ENCODE measurements around the gene CABP4.

Gene CABP4

DNA sequence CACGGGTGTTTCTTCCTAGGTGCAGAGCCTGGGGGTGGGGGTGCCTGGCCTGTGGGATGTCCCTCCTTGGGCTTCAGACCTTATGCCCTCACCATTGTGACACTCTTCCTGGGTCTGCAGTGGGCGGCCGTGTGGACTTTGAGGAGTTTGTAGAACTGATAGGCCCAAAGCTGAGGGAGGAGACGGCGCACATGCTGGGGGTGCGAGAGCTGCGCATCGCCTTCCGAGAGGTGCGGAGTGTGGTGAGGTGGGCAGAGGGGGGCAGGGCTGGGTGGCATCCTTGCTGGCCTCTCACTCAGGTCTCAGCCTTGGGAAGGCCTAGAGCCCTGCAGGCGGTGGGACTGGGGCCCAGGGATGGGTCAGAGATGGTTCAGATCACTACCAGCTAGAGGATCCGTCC, 2.3 kb downstream of the CABP4 start:
- no peak overlapping the region for H3K4me3 ChIP-seq (ENCODE audit: insufficient read depth in 1 of 2, low read depth in 1 of 2, low read length in 2 of 2)
- peaks cover 3% of the 10 kb centered on the region for H3K4me1 ChIP-seq (ENCODE audit: control insufficient read depth, insufficient read depth, low read depth, low read length)
- H3K4ac ChIP-seq (ENCODE audit: low read depth in 1 of 2, low read length in 2 of 2), result no peak overlapping the region
- no peak overlapping the region for H3K4me2 ChIP-seq (ENCODE audit: low read length, poor library complexity, severe bottlenecking)
- H2BK5ac ChIP-seq (ENCODE audit: low read depth, low read length, poor library complexity, severe bottlenecking), result no peak overlapping the region
- H3K79me1 ChIP-seq (replicated peaks; ENCODE audit: low read length, poor library complexity, severe bottlenecking), result no peaks in the 10 kb centered on the region
- H2BK120ac ChIP-seq (ENCODE audit: low read depth, low read length), result no peak overlapping the region
- H4K8ac ChIP-seq (ENCODE audit: low read length), result no peak overlapping the region
- H3K23ac ChIP-seq (ENCODE audit: low read length in 2 of 2), result no peak overlapping the region
- peaks cover 0 to 3% of the 10 kb centered on the region in 2 experiments for H3K36me3 ChIP-seq (ENCODE audit: control insufficient read depth in 1 of 2, insufficient read depth in 2 of 2, low read depth in 1 of 2, low read length in 2 of 2)
- WGBS, result 95% methylated on average over 12 of the region's 12 CpGs
- H2AK5ac ChIP-seq (ENCODE audit: low read length, severe bottlenecking), result no peak overlapping the region
- H3K18ac ChIP-seq (ENCODE audit: low read depth in 1 of 2, low read length in 2 of 2), result no peak overlapping the region
- H2AFZ ChIP-seq (ENCODE audit: low read depth, low read length), result no peak overlapping the region
- H3K9ac ChIP-seq (ENCODE audit: low read length), result no peak overlapping the region
- no peak overlapping the region for H2BK15ac ChIP-seq (ENCODE audit: low read depth, poor library complexity, severe bottlenecking)
- H3K27me3 ChIP-seq (ENCODE audit: control insufficient read depth in 1 of 2, insufficient read depth in 1 of 2, low read length in 2 of 2), result peaks cover 0 to 25% of the 10 kb centered on the region in 2 experiments
- H3K14ac ChIP-seq (ENCODE audit: low read length in 2 of 2), result no peak overlapping the region
- H2BK12ac ChIP-seq (ENCODE audit: low read length in 2 of 2), result no peak overlapping the region
- no peak overlapping the region for H3K27ac ChIP-seq (ENCODE audit: low read length, poor library complexity, severe bottlenecking)
- DNase-seq, result no peak
- H4K91ac ChIP-seq (ENCODE audit: low read length), result peak overlapping the region; percentile 20
- H3K9me3 ChIP-seq (ENCODE audit: control insufficient read depth, low read length), result no peaks in the 10 kb centered on the region

DNA sequence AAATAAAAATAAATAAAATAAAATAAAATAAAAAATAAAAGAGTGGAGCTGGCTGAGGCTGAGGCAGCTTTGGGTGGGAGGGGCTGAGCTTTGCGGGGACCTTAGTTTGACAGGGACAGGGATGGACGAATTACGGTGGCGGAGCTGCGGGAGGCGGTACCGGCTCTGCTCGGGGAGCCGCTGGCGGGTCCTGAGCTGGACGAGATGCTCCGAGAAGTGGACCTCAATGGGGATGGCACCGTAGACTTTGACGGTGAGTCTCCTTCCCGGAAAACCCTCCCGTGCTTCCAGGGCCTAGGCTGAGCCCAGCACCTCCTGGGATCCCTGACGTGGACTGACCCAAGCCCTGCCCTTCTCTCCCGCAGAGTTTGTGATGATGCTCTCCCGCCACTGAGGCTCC, 3.1 kb downstream of the CABP4 start:
- H2BK12ac ChIP-seq (ENCODE audit: low read length in 2 of 2), result no peak overlapping the region
- peaks cover 0 to 3% of the 10 kb centered on the region in 2 experiments for H3K36me3 ChIP-seq (ENCODE audit: control insufficient read depth in 1 of 2, insufficient read depth in 2 of 2, low read depth in 1 of 2, low read length in 2 of 2)
- H3K9me3 ChIP-seq (ENCODE audit: control insufficient read depth, low read length), result no peaks in the 10 kb centered on the region
- H3K4ac ChIP-seq (ENCODE audit: low read depth in 1 of 2, low read length in 2 of 2), result no peak overlapping the region
- no peak overlapping the region for H2BK5ac ChIP-seq (ENCODE audit: low read depth, low read length, poor library complexity, severe bottlenecking)
- no peaks in the 10 kb centered on the region for H3K79me1 ChIP-seq (replicated peaks; ENCODE audit: low read length, poor library complexity, severe bottlenecking)
- H3K23ac ChIP-seq (ENCODE audit: low read length in 2 of 2), result no peak overlapping the region
- H4K8ac ChIP-seq (ENCODE audit: low read length), result no peak overlapping the region
- no peak overlapping the region for H4K91ac ChIP-seq (ENCODE audit: low read length)
- peaks cover 0 to 25% of the 10 kb centered on the region in 2 experiments for H3K27me3 ChIP-seq (ENCODE audit: control insufficient read depth in 1 of 2, insufficient read depth in 1 of 2, low read length in 2 of 2)
- H2BK120ac ChIP-seq (ENCODE audit: low read depth, low read length), result no peak overlapping the region
- no peak overlapping the region for H3K14ac ChIP-seq (ENCODE audit: low read length in 2 of 2)
- no peak overlapping the region for H3K27ac ChIP-seq (ENCODE audit: low read length, poor library complexity, severe bottlenecking)
- DNase-seq, result no peak
- no peak overlapping the region for H2AK5ac ChIP-seq (ENCODE audit: low read length, severe bottlenecking)
- peaks cover 3% of the 10 kb centered on the region for H3K4me1 ChIP-seq (ENCODE audit: control insufficient read depth, insufficient read depth, low read depth, low read length)
- no peak overlapping the region for H2BK15ac ChIP-seq (ENCODE audit: low read depth, poor library complexity, severe bottlenecking)
- WGBS, result 90% methylated on average over 19 of the region's 19 CpGs
- H3K9ac ChIP-seq (ENCODE audit: low read length), result no peak overlapping the region
- H3K18ac ChIP-seq (ENCODE audit: low read depth in 1 of 2, low read length in 2 of 2), result no peak overlapping the region
- H3K4me2 ChIP-seq (ENCODE audit: low read length, poor library complexity, severe bottlenecking), result no peak overlapping the region
- H3K4me3 ChIP-seq (ENCODE audit: insufficient read depth in 1 of 2, low read depth in 1 of 2, low read length in 2 of 2), result no peak overlapping the region
- H2AFZ ChIP-seq (ENCODE audit: low read depth, low read length), result no peak overlapping the region

DNA sequence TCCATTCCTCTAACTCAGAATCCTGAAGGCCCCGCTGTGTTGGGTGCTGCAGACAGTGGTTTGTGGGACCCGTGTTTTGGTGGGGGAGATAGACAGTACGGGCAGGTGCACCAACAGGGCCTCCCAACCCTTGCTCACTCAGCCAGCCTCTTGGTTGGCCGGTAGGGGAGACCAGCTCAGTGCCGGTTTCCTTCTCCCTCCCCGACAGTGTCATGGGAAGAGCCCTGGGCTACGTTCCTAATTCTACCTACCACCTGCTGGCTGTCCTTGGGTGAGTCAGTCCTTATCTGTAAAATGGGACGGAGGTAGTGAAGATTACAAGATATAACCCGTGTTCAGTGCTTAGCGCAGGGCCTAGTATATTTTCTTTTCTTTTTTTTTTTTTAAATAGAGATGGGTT, 8.0 kb downstream of the CABP4 start:
- H3K9ac ChIP-seq (ENCODE audit: low read length), result no peak overlapping the region
- 95% methylated on average over 6 of the region's 10 CpGs for WGBS
- H3K14ac ChIP-seq (ENCODE audit: low read length in 2 of 2), result no peak overlapping the region

DNA sequence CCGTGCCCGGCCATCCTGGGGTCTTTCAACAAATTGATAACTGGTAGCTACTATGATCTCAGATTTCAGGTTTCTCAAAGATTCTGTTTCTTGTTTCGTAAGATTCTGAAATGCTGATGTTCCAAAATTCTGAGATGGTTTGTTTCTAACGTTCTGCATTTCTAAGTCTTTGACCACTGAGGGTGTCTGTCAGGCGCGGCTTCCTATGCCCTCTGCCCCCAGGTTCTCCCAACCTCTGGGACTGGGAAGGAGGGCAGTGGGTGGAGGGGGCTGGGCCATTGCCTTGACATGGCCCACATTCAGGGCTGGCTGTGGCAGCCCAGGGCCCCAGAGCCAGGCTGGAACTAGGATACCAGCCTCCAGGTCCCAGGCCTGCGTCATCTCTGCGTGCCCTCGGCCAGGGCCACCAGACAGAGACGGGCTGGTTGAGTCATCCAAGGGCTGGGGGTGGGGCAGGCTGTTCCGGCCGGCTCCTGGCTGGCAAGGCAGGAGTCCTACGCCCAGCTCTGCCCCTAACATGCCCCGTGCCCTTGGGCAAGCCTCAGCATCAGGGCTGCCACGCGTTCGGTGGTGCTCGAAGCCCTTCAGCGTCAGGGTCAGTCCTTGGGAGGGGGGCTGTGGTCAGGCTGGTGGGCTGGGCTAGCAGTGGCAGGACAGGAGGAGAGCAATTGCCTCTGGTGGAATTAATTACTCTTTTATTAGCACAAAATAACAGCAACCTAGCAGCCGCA, 8.7 kb downstream of the CABP4 start:
- Histone ChIP-seq H3K36me3 (ENCODE audit: control insufficient read depth in 1 of 2, insufficient read depth in 2 of 2, low read depth in 1 of 2, low read length in 2 of 2) (peaks cover 13 to 17% of the 10 kb centered on the region in 2 experiments), H3K79me1 (replicated peaks; ENCODE audit: low read length, poor library complexity, severe bottlenecking) (peaks cover 16% of the 10 kb centered on the region), H3K9ac (ENCODE audit: low read length) (peak overlapping the region; percentile 26), H3K4ac (ENCODE audit: low read depth in 1 of 2, low read length in 2 of 2) (peak overlapping the region; percentile 3 to 14), H3K4me3 (ENCODE audit: insufficient read depth in 1 of 2, low read depth in 1 of 2, low read length in 2 of 2) (peak overlapping the region in 1 of 2 experiments; percentile 33), H2BK5ac (ENCODE audit: low read depth, low read length, poor library complexity, severe bottlenecking) (no peak overlapping the region), H3K9me3 (ENCODE audit: control insufficient read depth, low read length) (no peaks in the 10 kb centered on the region), H2BK15ac (ENCODE audit: low read depth, poor library complexity, severe bottlenecking) (peak overlapping the region; percentile 55), H2BK12ac (ENCODE audit: low read length in 2 of 2) (peak overlapping the region in 1 of 2 experiments; percentile 61), H3K27ac (ENCODE audit: low read length, poor library complexity, severe bottlenecking) (peak overlapping the region; percentile 26), H3K4me1 (ENCODE audit: control insufficient read depth, insufficient read depth, low read depth, low read length) (peaks cover 32% of the 10 kb centered on the region), H4K8ac (ENCODE audit: low read length) (peak overlapping the region; percentile 99), H2BK120ac (ENCODE audit: low read depth, low read length) (no peak overlapping the region), H2AFZ (ENCODE audit: low read depth, low read length) (no peak overlapping the region), H2AK5ac (ENCODE audit: low read length, severe bottlenecking) (peak overlapping the region; percentile 28), H3K27me3 (ENCODE audit: control insufficient read depth in 1 of 2, insufficient read depth in 1 of 2, low read length in 2 of 2) (no peaks in the 10 kb centered on the region), H3K18ac (ENCODE audit: low read depth in 1 of 2, low read length in 2 of 2) (peak overlapping the region; percentile 40 to 54), H3K4me2 (ENCODE audit: low read length, poor library complexity, severe bottlenecking) (no peak overlapping the region), H3K23ac (ENCODE audit: low read length in 2 of 2) (no peak overlapping the region), H3K14ac (ENCODE audit: low read length in 2 of 2) (peak overlapping the region in 1 of 2 experiments; percentile 37), H4K91ac (ENCODE audit: low read length) (peak overlapping the region; percentile 90)
- WGBS, result 90% methylated on average over 20 of the region's 20 CpGs
- DNase-seq, result peak; percentile 43

More for the DNA sequence above, 8.0 kb downstream of the CABP4 start:
- no peak overlapping the region for H3K23ac ChIP-seq (ENCODE audit: low read length in 2 of 2)
- H3K36me3 ChIP-seq (ENCODE audit: control insufficient read depth in 1 of 2, insufficient read depth in 2 of 2, low read depth in 1 of 2, low read length in 2 of 2), result peaks cover 13 to 17% of the 10 kb centered on the region in 2 experiments
- no peak overlapping the region for H2BK15ac ChIP-seq (ENCODE audit: low read depth, poor library complexity, severe bottlenecking)
- H2BK5ac ChIP-seq (ENCODE audit: low read depth, low read length, poor library complexity, severe bottlenecking), result no peak overlapping the region
- no peak overlapping the region for H3K4me3 ChIP-seq (ENCODE audit: insufficient read depth in 1 of 2, low read depth in 1 of 2, low read length in 2 of 2)
- no peak overlapping the region for H2AK5ac ChIP-seq (ENCODE audit: low read length, severe bottlenecking)
- H3K27me3 ChIP-seq (ENCODE audit: control insufficient read depth in 1 of 2, insufficient read depth in 1 of 2, low read length in 2 of 2), result no peaks in the 10 kb centered on the region
- no peak overlapping the region for H2BK12ac ChIP-seq (ENCODE audit: low read length in 2 of 2)
- H3K4ac ChIP-seq (ENCODE audit: low read depth in 1 of 2, low read length in 2 of 2), result no peak overlapping the region
- no peak overlapping the region for H3K27ac ChIP-seq (ENCODE audit: low read length, poor library complexity, severe bottlenecking)
- peaks cover 15% of the 10 kb centered on the region for H3K79me1 ChIP-seq (replicated peaks; ENCODE audit: low read length, poor library complexity, severe bottlenecking)
- no peak overlapping the region for H4K91ac ChIP-seq (ENCODE audit: low read length)
- no peak overlapping the region for H3K4me2 ChIP-seq (ENCODE audit: low read length, poor library complexity, severe bottlenecking)
- no peak overlapping the region for H2BK120ac ChIP-seq (ENCODE audit: low read depth, low read length)
- DNase-seq, result no peak
- peaks cover 31% of the 10 kb centered on the region for H3K4me1 ChIP-seq (ENCODE audit: control insufficient read depth, insufficient read depth, low read depth, low read length)
- H2AFZ ChIP-seq (ENCODE audit: low read depth, low read length), result no peak overlapping the region
- H3K9me3 ChIP-seq (ENCODE audit: control insufficient read depth, low read length), result no peaks in the 10 kb centered on the region
- H4K8ac ChIP-seq (ENCODE audit: low read length), result no peak overlapping the region
- H3K18ac ChIP-seq (ENCODE audit: low read depth in 1 of 2, low read length in 2 of 2), result no peak overlapping the region

All from mesenchymal stem cell (in vitro differentiated cells and primary cell).